Testis (tissue), 3 donors: Measurements from ENCODE around the gene NKD1. TPM values are rescaled to one million over a fixed set of nuclear protein-coding genes. Genes with fewer than 3 reads are reported as not detected.

Experiments
- DNase-seq: peaks from one replicate; pipeline ENCODE4 v3.0.0-alpha.2; 2019
- H3K27ac ChIP-seq, 2 donors: fragments of 200-600 bp; sonication (generic); one replicate each; pipeline ENCODE4 v1.5.1; 2019
- H3K27me3 ChIP-seq: fragments of 200-600 bp; sonication (generic); one replicate; pipeline ENCODE4 v1.5.1; 2019
- H3K36me3 ChIP-seq: fragments of 200-600 bp; sonication (generic); one replicate; pipeline ENCODE4 v1.5.1; 2017; ENCODE audit warnings: low read depth; ENCODE audit errors: missing control alignments
- H3K4me1 ChIP-seq: fragments of 200-600 bp; sonication (generic); one replicate; pipeline ENCODE4 v1.5.1; 2019
- H3K4me3 ChIP-seq, 2 donors: fragments of 200-600 bp; sonication (generic); one replicate each; pipeline ENCODE4 v1.5.1; 2017 to 2019
- H3K9me3 ChIP-seq: fragments of 200-600 bp; sonication (generic); one replicate; pipeline ENCODE4 v1.5.1; 2017
- CTCF ChIP-seq, 3 experiments: fragments of 450-650 bp in 2 of 3; fragments of 200-600 bp in 1 of 3; sonication (generic) in 1 of 3; IDR thresholded peaks; one replicate each; pipeline ENCODE4 v1.5.1; 2016 to 2019; ENCODE audit warnings: antibody characterized with exemption in 3 of 3, mild to moderate bottlenecking in 2 of 3, moderate library complexity in 1 of 3
- POLR2A ChIP-seq: fragments of 450-650 bp; IDR thresholded peaks from one replicate; pipeline ENCODE4 v1.6.1; 2017; ENCODE audit warnings: antibody characterized with exemption, mild to moderate bottlenecking, moderate library complexity
- WGBS, 2 donors: methylation state at CpG; one replicate each; pipeline ENCODE4 v1.1.5; 2018; 5-methylcytosine and 5-hydroxymethylcytosine counted together
- intact Hi-C: fragments of 100-400 bp; cut with DNase I; formaldehyde crosslinking; loops from one replicate; pipeline ENCODE4 v1.15.1; 2023; ENCODE audit warnings: low total_unique reads
- polyA plus RNA-seq: library from polyadenylated mRNA; stranded (reverse); fragments of 350-450 nt; fragmentation: Illumina TruSeq; extraction: RNeasy Lipid Tissue Mini Kit (QIAGEN cat#74804); gene quantifications from one replicate; pipeline ENCODE4 v1.2.3, GENCODE V29; 2014; ENCODE audit warnings: low read depth, low replicate concordance; ENCODE audit not compliant: insufficient read depth
- total RNA-seq, 2 donors: library from RNA; depleted of rRNA; stranded (reverse); fragments of >200 nt; gene quantifications; one replicate each; pipeline ENCODE4 v1.2.3, GENCODE V29; 2016

Gene NKD1
- total and polyA plus RNA-seq, 3 donors from 2014 or later, result 5.9 to 14.4 (median 8.4) TPM

GRCh38 chr16:50670476-50670875 is 122.3 kb downstream of the NKD1 start:
- 90 to 97% methylated on average over 6 of the region's 6 CpGs for WGBS, 2 donors
- H3K4me1 ChIP-seq, result no peaks in the 10 kb centered on the region
- intact Hi-C loops, result no loop called here
- TF ChIP-seq POLR2A (no peak), CTCF (IDR thresholded peaks at IDR 0.05) (no peak)
- no peak overlapping the region for H3K27ac ChIP-seq
- H3K4me3 ChIP-seq, result no peak overlapping the region
- no peaks in the 10 kb centered on the region for H3K36me3 ChIP-seq
- H3K9me3 ChIP-seq, result no peaks in the 10 kb centered on the region
- no peaks in the 10 kb centered on the region for H3K27me3 ChIP-seq
- DNase-seq, result no peak

DNA sequence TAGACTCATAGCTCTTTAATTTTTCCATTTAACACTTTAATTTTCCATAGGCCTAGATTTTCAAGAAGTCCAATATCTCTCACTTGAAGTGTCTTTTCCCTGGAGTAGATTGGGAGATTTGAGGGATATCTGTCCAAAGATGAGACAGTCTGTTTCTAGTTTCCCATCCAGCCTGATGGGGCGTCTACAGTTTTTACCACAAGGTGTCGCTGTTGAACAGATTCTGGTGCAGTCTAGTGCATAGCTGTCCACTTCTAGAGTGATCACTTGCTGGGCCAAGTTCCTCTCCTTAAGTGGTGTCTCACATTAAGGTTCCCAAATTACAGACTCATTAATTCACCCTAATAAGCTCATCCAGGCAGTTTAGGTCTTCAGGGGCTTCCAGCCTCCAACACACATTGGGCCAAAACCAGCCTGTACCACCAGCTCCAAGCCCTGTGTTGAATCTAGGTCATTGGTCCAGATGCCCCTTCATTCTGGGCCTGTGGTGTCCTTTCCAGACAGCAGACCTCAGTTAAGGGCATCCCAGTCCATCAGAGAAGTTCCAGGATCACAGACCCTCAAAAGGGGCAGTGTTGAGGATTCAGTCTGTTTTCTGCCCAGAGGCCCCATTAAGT is 123.6 kb downstream of the NKD1 start:
- Histone ChIP-seq H3K27me3 (no peaks in the 10 kb centered on the region), H3K4me3 (no peak overlapping the region), H3K4me1 (no peaks in the 10 kb centered on the region), H3K36me3 (no peaks in the 10 kb centered on the region), H3K27ac (no peak overlapping the region), H3K9me3 (no peaks in the 10 kb centered on the region)
- peak in 2 of 3 experiments; percentile 45 to 61 for TF ChIP-seq CTCF (IDR thresholded peaks at IDR 0.05)
- no peak for TF ChIP-seq POLR2A
- peak; percentile 69 for DNase-seq
- WGBS, 2 donors, result 60% methylated on average over 2 of the region's 2 CpGs
- intact Hi-C loops, result no loop called here

- no peaks in the 10 kb centered on the region for H3K4me1 ChIP-seq
- no peaks in the 10 kb centered on the region for H3K27me3 ChIP-seq
- TF ChIP-seq POLR2A, result no peak
- TF ChIP-seq CTCF (IDR thresholded peaks at IDR 0.05), result no peak
- DNase-seq, result no peak
- no peak overlapping the region for H3K27ac ChIP-seq
- WGBS, 2 donors, result 33 to 66% methylated on average over 32 to 37 of the region's 70 CpGs
- H3K9me3 ChIP-seq, result no peaks in the 10 kb centered on the region
- intact Hi-C loops, result no loop called here
- peak overlapping the region in 1 of 2 donors; percentile 31 for H3K4me3 ChIP-seq
- H3K36me3 ChIP-seq, result no peaks in the 10 kb centered on the region
These were observed 125.5 kb downstream of the NKD1 start for GRCh38 chr16:50673496-50674275.

DNA sequence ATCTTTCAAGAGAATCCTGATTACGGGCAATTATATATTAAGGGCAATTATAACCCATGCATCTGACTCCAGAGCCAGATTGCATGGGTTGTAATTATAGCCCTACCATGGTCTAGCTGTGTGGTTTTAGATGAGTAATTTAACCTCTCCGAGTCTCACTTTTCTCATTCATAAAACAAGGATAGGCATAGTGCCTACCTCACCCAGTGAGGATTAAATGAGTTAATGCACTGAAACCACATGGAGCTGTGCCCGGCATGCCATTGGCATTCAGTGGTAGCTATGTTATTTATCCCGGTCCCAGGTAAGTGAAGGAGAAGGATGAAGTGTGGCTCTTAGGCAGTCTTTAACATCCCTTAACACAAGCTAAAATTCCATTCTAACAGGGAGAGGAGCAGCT is 126.6 kb downstream of the NKD1 start:
- 94 to 95% methylated on average over 4 of the region's 4 CpGs for WGBS, 2 donors
- Histone ChIP-seq H3K36me3 (no peaks in the 10 kb centered on the region), H3K4me1 (no peaks in the 10 kb centered on the region), H3K27me3 (no peaks in the 10 kb centered on the region), H3K9me3 (no peaks in the 10 kb centered on the region), H3K27ac (no peak overlapping the region), H3K4me3 (no peak overlapping the region)
- intact Hi-C loops, result no loop called here
- no peak for DNase-seq
- no peak for TF ChIP-seq POLR2A
- no peak for TF ChIP-seq CTCF (IDR thresholded peaks at IDR 0.05)
